HEK293T (cell line): Measurements from ENCODE around the gene FERMT2.

Source experiments
- ARNT ChIP-seq: fragments of 450-650 bp; IDR thresholded peaks from 2 replicates; pipeline ENCODE4 v1.6.1; 2017; ENCODE audit warnings: mild to moderate bottlenecking
- CTBP1 ChIP-seq: fragments of 450-650 bp; IDR thresholded peaks from 2 replicates; pipeline ENCODE4 v1.6.1; 2016; ENCODE audit warnings: borderline replicate concordance
- ELF4 ChIP-seq: fragments of 450-650 bp; IDR thresholded peaks from 2 replicates; pipeline ENCODE4 v1.6.1; 2017; ENCODE audit warnings: antibody characterized with exemption
- FOXA1 ChIP-seq: fragments of 450-650 bp; IDR thresholded peaks from 2 replicates; pipeline ENCODE4 v1.6.1; 2016; ENCODE audit warnings: mild to moderate bottlenecking
- FOXK2 ChIP-seq: fragments of 450-650 bp; IDR thresholded peaks from 2 replicates; pipeline ENCODE4 v1.6.1; 2016; ENCODE audit warnings: mild to moderate bottlenecking
- FOXM1 ChIP-seq: fragments of 450-650 bp; IDR thresholded peaks from 2 replicates; pipeline ENCODE4 v1.6.1; 2017; ENCODE audit warnings: mild to moderate bottlenecking, borderline replicate concordance
- HDGF ChIP-seq: fragments of 450-650 bp; IDR thresholded peaks from 2 replicates; pipeline ENCODE4 v1.6.1; 2017; ENCODE audit warnings: antibody characterized with exemption, borderline replicate concordance
- LEF1 ChIP-seq: fragments of 450-650 bp; IDR thresholded peaks from 2 replicates; pipeline ENCODE4 v1.6.1; 2017; ENCODE audit warnings: mild to moderate bottlenecking, borderline replicate concordance
- SP1 ChIP-seq: fragments of 450-650 bp; IDR thresholded peaks from 2 replicates; pipeline ENCODE4 v1.6.1; 2017
- SUZ12 ChIP-seq: fragments of 450-650 bp; IDR thresholded peaks from 2 replicates; pipeline ENCODE4 v1.6.1; 2016; ENCODE audit warnings: mild to moderate bottlenecking
- ZNF384 ChIP-seq: fragments of 450-650 bp; IDR thresholded peaks from 2 replicates; pipeline ENCODE4 v1.6.1; 2016
- TF ChIP-seq, protein P1 (sequence below): fragments of 450-650 bp; IDR thresholded peaks from 2 replicates; pipeline ENCODE4 v1.6.1; 2016

DNA sequence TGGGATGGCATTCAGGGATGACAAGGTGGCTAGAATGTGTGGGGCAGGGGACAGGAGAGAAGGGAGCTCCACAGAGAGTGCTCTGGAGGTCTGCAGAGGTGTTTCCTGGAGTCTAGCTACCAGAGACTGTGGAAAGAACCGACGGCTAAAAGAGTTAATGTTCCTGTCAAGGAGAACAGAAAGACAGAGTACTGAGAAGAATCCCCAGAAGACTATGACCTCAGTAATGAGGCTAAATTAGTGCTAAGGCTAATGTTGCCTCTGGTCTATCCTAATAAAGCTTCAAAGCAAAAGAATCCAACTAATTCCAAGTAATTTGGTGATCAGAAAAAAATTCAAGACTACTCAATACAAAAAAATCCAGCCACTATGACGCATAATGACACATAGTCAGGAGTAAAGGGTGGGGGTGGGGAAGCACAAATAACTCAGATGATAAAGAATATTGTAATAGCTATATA lies 44.7 kb downstream of the FERMT2 start:
- TF ChIP-seq SP1 (no peak), FOXK2 (no peak), ARNT (no peak), LEF1 (no peak), HDGF (no peak), FOXA1 (no peak), FOXM1 (no peak), ZNF384 (no peak), ELF4 (no peak), SUZ12 (no peak), CTBP1 (no peak)
- TF ChIP-seq, protein P1, sequence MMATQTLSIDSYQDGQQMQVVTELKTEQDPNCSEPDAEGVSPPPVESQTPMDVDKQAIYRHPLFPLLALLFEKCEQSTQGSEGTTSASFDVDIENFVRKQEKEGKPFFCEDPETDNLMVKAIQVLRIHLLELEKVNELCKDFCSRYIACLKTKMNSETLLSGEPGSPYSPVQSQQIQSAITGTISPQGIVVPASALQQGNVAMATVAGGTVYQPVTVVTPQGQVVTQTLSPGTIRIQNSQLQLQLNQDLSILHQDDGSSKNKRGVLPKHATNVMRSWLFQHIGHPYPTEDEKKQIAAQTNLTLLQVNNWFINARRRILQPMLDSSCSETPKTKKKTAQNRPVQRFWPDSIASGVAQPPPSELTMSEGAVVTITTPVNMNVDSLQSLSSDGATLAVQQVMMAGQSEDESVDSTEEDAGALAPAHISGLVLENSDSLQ, result no peak
